ENCODE results near the gene CACNA1B.
"Not testable (repeated sequence)": the region's sequence is repeated elsewhere in the genome, so short reads cannot be mapped to it uniquely, and the experiment has no call there.

CACNA1B gene

GRCh38 chr9:137988701-137989100 is 111.1 kb downstream of the CACNA1B start:
- DNase-seq: no peak

GRCh38 chr9:137989156-137989555 is 111.6 kb downstream of the CACNA1B start:
- DNase-seq: no peak

- DNase-seq: no peak
Measured at GRCh38 chr9:137989999-137990715, 112.6 kb downstream of the CACNA1B start.

GRCh38 chr9:138003485-138004190 is 126.1 kb downstream of the CACNA1B start:
- DNase-seq: no peak

GRCh38 chr9:138006576-138007233 is 129.1 kb downstream of the CACNA1B start:
- DNase-seq: no peak

- no peak for DNase-seq
Measured at GRCh38 chr9:138007566-138007917, 130.0 kb downstream of the CACNA1B start.

- no peak for DNase-seq
Measured at GRCh38 chr9:138007918-138008841, 130.6 kb downstream of the CACNA1B start.

- no peak for DNase-seq
Measured at GRCh38 chr9:138009016-138009802, 131.6 kb downstream of the CACNA1B start.

GRCh38 chr9:138009803-138010690 is 132.5 kb downstream of the CACNA1B start:
- no peak for DNase-seq

- no peak for DNase-seq
Measured at GRCh38 chr9:138010861-138011260, 133.3 kb downstream of the CACNA1B start.

GRCh38 chr9:138011951-138012500 is 134.4 kb downstream of the CACNA1B start:
- no peak for DNase-seq

- DNase-seq: no peak
Measured at GRCh38 chr9:138013273-138013672, 135.7 kb downstream of the CACNA1B start.

GRCh38 chr9:138013836-138014562 is 136.4 kb downstream of the CACNA1B start:
- no peak for DNase-seq

- DNase-seq: no peak
Measured at GRCh38 chr9:138014563-138014945, 137.0 kb downstream of the CACNA1B start.

- DNase-seq: no peak
Measured at GRCh38 chr9:138015021-138015829, 137.6 kb downstream of the CACNA1B start.

GRCh38 chr9:138016406-138017187 is 139.0 kb downstream of the CACNA1B start:
- DNase-seq: no peak

- DNase-seq: no peak
Measured at GRCh38 chr9:138017200-138017599, 139.6 kb downstream of the CACNA1B start.

GRCh38 chr9:138019514-138019913 is 141.9 kb downstream of the CACNA1B start:
- not testable (repeated sequence) for DNase-seq

Data from stimulated activated CD4-positive, alpha-beta T cell treated with anti-CD3 and anti-CD28 coated beads, Interleukin-4, amount 100 ng/mL, for 24 hours (primary cell).